ENCODE results near the gene ZNF774. TPM values are rescaled to one million over a fixed set of nuclear protein-coding genes. Genes with fewer than 3 reads are reported as not detected.

The ZNF774 gene
- polyA plus RNA-seq, 1 donor (not counting 4 experiments of a cell fraction or from before 2014, with no cell fraction given): 2.3 TPM

GRCh38 chr15:90402223-90402622, 50.1 kb downstream of the ZNF774 start:
- H3K27ac ChIP-seq (ENCODE audit: control insufficient read depth, insufficient read depth, low read length): peak overlapping the region; percentile 90
- peak; percentile 56 for DNase-seq (ENCODE audit: low read depth, low spot score)
- H3K4me2 ChIP-seq (ENCODE audit: control insufficient read depth, extremely low read depth, insufficient read depth, low read depth, low read length): peak overlapping the region; percentile 69
- FAIRE-seq: peak; percentile 72
- TF ChIP-seq CTCF (optimal IDR thresholded peaks at IDR 0.05 in 1 of 3, IDR thresholded peaks at IDR 0.05 in 1 of 3, conservative IDR thresholded peaks at IDR 0.05 in 1 of 3; ENCODE audit: extremely low read depth in 1 of 3, insufficient read depth in 2 of 3, low read length in 3 of 3): no peak
- no peak for TF ChIP-seq EZH2 (IDR thresholded peaks at IDR 0.05; ENCODE audit: low read length)
- H3K9ac ChIP-seq (ENCODE audit: control insufficient read depth, extremely low read depth, insufficient read depth, low read length): peak overlapping the region; percentile 64
- H3K79me2 ChIP-seq (ENCODE audit: control insufficient read depth, insufficient read depth, low read length): peaks cover 96% of the 10 kb centered on the region
- H3K9me3 ChIP-seq (ENCODE audit: control insufficient read depth, low read depth, low read length): no peaks in the 10 kb centered on the region
- no peak overlapping the region for H2AFZ ChIP-seq (ENCODE audit: control insufficient read depth, low read length)
- H3K4me1 ChIP-seq (ENCODE audit: control insufficient read depth, extremely low read depth, insufficient read depth, low read length): peaks cover 52% of the 10 kb centered on the region
- H3K27me3 ChIP-seq (ENCODE audit: control insufficient read depth, extremely low read depth, insufficient read depth, low read length): no peaks in the 10 kb centered on the region
- H3K36me3 ChIP-seq (ENCODE audit: control insufficient read depth in 2 of 2, extremely low read depth in 1 of 2, insufficient read depth in 2 of 2, low read length in 2 of 2): peaks cover 0 to 5% of the 10 kb centered on the region in 2 experiments
- peak overlapping the region in 2 of 3 experiments; percentile 26 for H3K4me3 ChIP-seq (ENCODE audit: control insufficient read depth in 2 of 3, extremely low read depth in 1 of 3, insufficient read depth in 2 of 3, low read depth in 1 of 3, low read length in 3 of 3)
- dilution Hi-C loops (cut with MboI; ENCODE audit: extremely low pct_ligation_motif_present, low sequenced_read_pairs): no loop called here
- peaks cover 4% of the 10 kb centered on the region for H3K9me1 ChIP-seq (ENCODE audit: control insufficient read depth, extremely low read depth, insufficient read depth, low read length)
- peaks cover 14% of the 10 kb centered on the region for H4K20me1 ChIP-seq (ENCODE audit: control insufficient read depth, extremely low read depth, insufficient read depth, low read length)

GRCh38 chr15:90402767-90403166, 50.7 kb downstream of the ZNF774 start:
- peaks cover 54% of the 10 kb centered on the region for H3K4me1 ChIP-seq (ENCODE audit: control insufficient read depth, extremely low read depth, insufficient read depth, low read length)
- H3K9me3 ChIP-seq (ENCODE audit: control insufficient read depth, low read depth, low read length): no peaks in the 10 kb centered on the region
- H3K4me3 ChIP-seq (ENCODE audit: control insufficient read depth in 2 of 3, extremely low read depth in 1 of 3, insufficient read depth in 2 of 3, low read depth in 1 of 3, low read length in 3 of 3): no peak overlapping the region
- FAIRE-seq (no peak), DNase-seq (ENCODE audit: low read depth, low spot score) (no peak)
- peak overlapping the region; percentile 69 for H3K4me2 ChIP-seq (ENCODE audit: control insufficient read depth, extremely low read depth, insufficient read depth, low read depth, low read length)
- no peaks in the 10 kb centered on the region for H3K27me3 ChIP-seq (ENCODE audit: control insufficient read depth, extremely low read depth, insufficient read depth, low read length)
- H3K9me1 ChIP-seq (ENCODE audit: control insufficient read depth, extremely low read depth, insufficient read depth, low read length): peaks cover 4% of the 10 kb centered on the region
- H3K9ac ChIP-seq (ENCODE audit: control insufficient read depth, extremely low read depth, insufficient read depth, low read length): peak overlapping the region; percentile 54
- dilution Hi-C loops (cut with MboI; ENCODE audit: extremely low pct_ligation_motif_present, low sequenced_read_pairs): no loop called here
- H3K27ac ChIP-seq (ENCODE audit: control insufficient read depth, insufficient read depth, low read length): peak overlapping the region; percentile 90
- H2AFZ ChIP-seq (ENCODE audit: control insufficient read depth, low read length): no peak overlapping the region
- H3K36me3 ChIP-seq (ENCODE audit: control insufficient read depth in 2 of 2, extremely low read depth in 1 of 2, insufficient read depth in 2 of 2, low read length in 2 of 2): peaks cover 0 to 5% of the 10 kb centered on the region in 2 experiments
- H4K20me1 ChIP-seq (ENCODE audit: control insufficient read depth, extremely low read depth, insufficient read depth, low read length): peaks cover 14% of the 10 kb centered on the region
- peaks cover 97% of the 10 kb centered on the region for H3K79me2 ChIP-seq (ENCODE audit: control insufficient read depth, insufficient read depth, low read length)
- no peak for TF ChIP-seq CTCF (optimal IDR thresholded peaks at IDR 0.05 in 1 of 3, IDR thresholded peaks at IDR 0.05 in 1 of 3, conservative IDR thresholded peaks at IDR 0.05 in 1 of 3; ENCODE audit: extremely low read depth in 1 of 3, insufficient read depth in 2 of 3, low read length in 3 of 3)
- no peak for TF ChIP-seq EZH2 (IDR thresholded peaks at IDR 0.05; ENCODE audit: low read length)
